Measurements from ENCODE around the gene ACTR6.

The ACTR6 gene

DNA sequence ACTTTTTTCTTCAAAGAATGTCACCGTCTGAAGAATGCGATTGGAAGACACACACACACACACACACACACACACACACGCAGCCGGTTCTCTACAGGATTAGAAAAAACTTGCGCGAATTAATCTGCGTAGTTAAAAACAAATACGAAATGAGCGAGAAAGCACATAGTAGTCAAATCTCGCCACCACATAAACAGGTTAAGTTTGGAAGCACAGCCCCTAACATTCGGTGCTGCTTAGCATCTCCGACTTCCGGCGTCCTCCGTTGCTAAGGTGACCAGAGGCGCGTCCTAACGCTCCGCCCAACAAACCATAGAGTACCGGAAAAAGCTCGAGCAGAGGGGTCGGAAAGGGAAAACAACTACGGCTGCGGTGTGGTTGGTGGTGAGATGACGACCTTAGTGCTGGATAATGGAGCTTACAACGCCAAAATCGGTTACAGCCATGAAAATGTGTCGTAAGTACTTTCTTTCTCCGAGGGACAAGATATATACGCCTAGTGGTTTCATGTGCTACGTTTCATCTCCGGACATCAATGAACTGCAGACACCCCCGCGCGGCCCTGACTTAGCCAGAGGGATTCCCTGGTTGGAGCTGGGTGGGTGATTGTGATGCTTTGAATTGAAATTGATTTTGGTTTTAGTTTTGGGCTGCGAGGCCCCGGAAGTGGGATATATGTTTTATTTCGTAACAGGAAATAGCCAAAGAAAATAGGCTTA, at the start of gene ACTR6:
Gene ACTR6 (plus strand): TSS at position 353 of the 719 bp plus-strand sequence. CDS start 37 bp downstream, at position 390.
- Histone ChIP-seq H3K9me3 (ENCODE audit: insufficient read depth, low read depth, low read length) (no peaks in the 10 kb centered on the region), H3K9ac (ENCODE audit: low read depth, low read length, poor library complexity, severe bottlenecking) (peak within 1 kb of the TSS; percentile 78), H3F3A (ENCODE audit: low read depth) (0 out of 2 replicates have a peak, but pooled peaks cover 5% of the 10 kb centered on the region), H2AFZ (ENCODE audit: low read length) (peak within 1 kb of the TSS; percentile 85), H4K20me1 (ENCODE audit: insufficient read depth, low read length, poor library complexity, severe bottlenecking) (peaks cover 13% of the 10 kb centered on the region), H3K27me3 (ENCODE audit: insufficient read depth, low read length, poor library complexity, severe bottlenecking) (no peaks in the 10 kb centered on the region), H3K9me2 (replicated peaks; ENCODE audit: low read depth, low read length) (no peaks in the 10 kb centered on the region), H3K79me2 (ENCODE audit: insufficient read depth, low read length) (peaks cover 64% of the 10 kb centered on the region), H3K36me3 (ENCODE audit: insufficient read depth, low read length) (no peaks in the 10 kb centered on the region), H3K4me1 (ENCODE audit: insufficient read depth, low read length, poor library complexity, severe bottlenecking) (peaks cover 42% of the 10 kb centered on the region), H3K4me2 (ENCODE audit: low read depth, low read length, poor library complexity, severe bottlenecking) (peak within 1 kb of the TSS; percentile 96), H3K4me3 (ENCODE audit: low read length, poor library complexity, severe bottlenecking) (peak within 1 kb of the TSS; percentile 82)
- TF ChIP-seq, protein P1, sequence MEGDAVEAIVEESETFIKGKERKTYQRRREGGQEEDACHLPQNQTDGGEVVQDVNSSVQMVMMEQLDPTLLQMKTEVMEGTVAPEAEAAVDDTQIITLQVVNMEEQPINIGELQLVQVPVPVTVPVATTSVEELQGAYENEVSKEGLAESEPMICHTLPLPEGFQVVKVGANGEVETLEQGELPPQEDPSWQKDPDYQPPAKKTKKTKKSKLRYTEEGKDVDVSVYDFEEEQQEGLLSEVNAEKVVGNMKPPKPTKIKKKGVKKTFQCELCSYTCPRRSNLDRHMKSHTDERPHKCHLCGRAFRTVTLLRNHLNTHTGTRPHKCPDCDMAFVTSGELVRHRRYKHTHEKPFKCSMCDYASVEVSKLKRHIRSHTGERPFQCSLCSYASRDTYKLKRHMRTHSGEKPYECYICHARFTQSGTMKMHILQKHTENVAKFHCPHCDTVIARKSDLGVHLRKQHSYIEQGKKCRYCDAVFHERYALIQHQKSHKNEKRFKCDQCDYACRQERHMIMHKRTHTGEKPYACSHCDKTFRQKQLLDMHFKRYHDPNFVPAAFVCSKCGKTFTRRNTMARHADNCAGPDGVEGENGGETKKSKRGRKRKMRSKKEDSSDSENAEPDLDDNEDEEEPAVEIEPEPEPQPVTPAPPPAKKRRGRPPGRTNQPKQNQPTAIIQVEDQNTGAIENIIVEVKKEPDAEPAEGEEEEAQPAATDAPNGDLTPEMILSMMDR (conservative IDR thresholded peaks at IDR 0.05; ENCODE audit: low read length), result no peak; the same call in 1 of the 2 replicates
- TF ChIP-seq EZH2phosphoT487 (IDR thresholded peaks at IDR 0.05; ENCODE audit: borderline replicate concordance), result no peak

DNA sequence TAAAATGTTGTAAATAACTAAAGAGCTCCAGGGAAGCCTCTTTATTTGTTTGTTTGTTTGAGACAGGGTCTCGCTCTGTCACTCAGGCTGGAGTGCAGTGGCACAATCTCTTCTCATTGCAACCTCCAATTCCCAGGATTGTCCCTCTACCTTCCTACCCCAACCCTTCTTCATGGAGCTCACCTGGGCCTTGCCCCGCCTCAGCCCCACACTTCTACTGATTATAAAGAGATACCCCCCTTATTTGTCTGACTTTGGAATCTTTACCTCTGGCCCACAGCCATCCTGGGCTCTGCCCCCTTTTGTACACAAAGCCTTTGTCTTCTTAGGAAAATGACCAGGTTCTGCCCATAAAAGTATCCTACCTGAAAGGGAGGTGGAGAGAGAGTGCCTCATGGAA, 48.8 kb upstream of the ACTR6 start:
- Histone ChIP-seq H3K4me3 (ENCODE audit: low read length, poor library complexity, severe bottlenecking) (no peak overlapping the region), H3K4me1 (ENCODE audit: insufficient read depth, low read length, poor library complexity, severe bottlenecking) (no peaks in the 10 kb centered on the region), H3K79me2 (ENCODE audit: insufficient read depth, low read length) (no peaks in the 10 kb centered on the region), H3K4me2 (ENCODE audit: low read depth, low read length, poor library complexity, severe bottlenecking) (no peak overlapping the region), H3K9me2 (replicated peaks; ENCODE audit: low read depth, low read length) (no peaks in the 10 kb centered on the region), H2AFZ (ENCODE audit: low read length) (no peak overlapping the region), H3K9ac (ENCODE audit: low read depth, low read length, poor library complexity, severe bottlenecking) (no peak overlapping the region), H4K20me1 (ENCODE audit: insufficient read depth, low read length, poor library complexity, severe bottlenecking) (no peaks in the 10 kb centered on the region), H3K36me3 (ENCODE audit: insufficient read depth, low read length) (no peaks in the 10 kb centered on the region), H3K27me3 (ENCODE audit: insufficient read depth, low read length, poor library complexity, severe bottlenecking) (no peaks in the 10 kb centered on the region), H3F3A (ENCODE audit: low read depth) (no peaks in the 10 kb centered on the region), H3K9me3 (ENCODE audit: insufficient read depth, low read depth, low read length) (no peaks in the 10 kb centered on the region)
- TF ChIP-seq, protein P1 (conservative IDR thresholded peaks at IDR 0.05; ENCODE audit: low read length), result no peak
- no peak for TF ChIP-seq EZH2phosphoT487 (IDR thresholded peaks at IDR 0.05; ENCODE audit: borderline replicate concordance)

DNA sequence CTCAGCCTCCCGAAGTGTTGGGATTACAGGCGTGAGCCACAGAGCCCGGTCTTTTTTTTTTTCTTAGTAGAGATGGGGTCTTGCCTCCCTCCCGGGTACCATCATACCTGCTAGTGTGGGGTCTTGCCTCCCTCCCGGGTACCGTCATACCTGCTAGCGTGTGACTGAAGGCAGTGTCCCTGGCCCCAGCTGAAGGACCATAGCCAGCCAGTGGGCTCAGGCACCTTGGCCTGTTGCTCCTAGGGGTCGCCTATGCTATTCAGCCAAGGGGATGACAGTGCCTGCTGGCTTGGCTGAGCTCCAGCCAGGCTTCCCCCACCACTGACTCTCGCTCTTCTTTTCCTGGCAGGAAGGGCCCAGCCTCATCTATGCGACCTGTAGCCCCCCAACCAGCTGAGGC, 47.5 kb upstream of the ACTR6 start:
- Histone ChIP-seq H4K20me1 (ENCODE audit: insufficient read depth, low read length, poor library complexity, severe bottlenecking) (no peaks in the 10 kb centered on the region), H3K9me3 (ENCODE audit: insufficient read depth, low read depth, low read length) (no peaks in the 10 kb centered on the region), H2AFZ (ENCODE audit: low read length) (no peak overlapping the region), H3K27me3 (ENCODE audit: insufficient read depth, low read length, poor library complexity, severe bottlenecking) (no peaks in the 10 kb centered on the region), H3K79me2 (ENCODE audit: insufficient read depth, low read length) (no peaks in the 10 kb centered on the region), H3K4me1 (ENCODE audit: insufficient read depth, low read length, poor library complexity, severe bottlenecking) (no peaks in the 10 kb centered on the region), H3K4me2 (ENCODE audit: low read depth, low read length, poor library complexity, severe bottlenecking) (no peak overlapping the region), H3F3A (ENCODE audit: low read depth) (no peaks in the 10 kb centered on the region), H3K9ac (ENCODE audit: low read depth, low read length, poor library complexity, severe bottlenecking) (no peak overlapping the region), H3K9me2 (replicated peaks; ENCODE audit: low read depth, low read length) (no peaks in the 10 kb centered on the region), H3K4me3 (ENCODE audit: low read length, poor library complexity, severe bottlenecking) (no peak overlapping the region), H3K36me3 (ENCODE audit: insufficient read depth, low read length) (no peaks in the 10 kb centered on the region)
- TF ChIP-seq, protein P1 (conservative IDR thresholded peaks at IDR 0.05; ENCODE audit: low read length), result no peak
- TF ChIP-seq EZH2phosphoT487 (IDR thresholded peaks at IDR 0.05; ENCODE audit: borderline replicate concordance), result no peak

All from Loucy (cell line).